ENCODE results near the gene TNS4.

The TNS4 gene

GRCh38 chr17:40496634-40497420 is 4.6 kb downstream of the TNS4 start:
- in situ Hi-C loops (cut with MboI; ENCODE audit: low sequenced_read_pairs), result no loop called here

- in situ Hi-C loops (cut with MboI; ENCODE audit: low sequenced_read_pairs), result no loop called here
These were observed 5.3 kb downstream of the TNS4 start for GRCh38 chr17:40496170-40496569.

- in situ Hi-C loops (cut with MboI; ENCODE audit: low sequenced_read_pairs), result no loop called here
These were observed 6.3 kb downstream of the TNS4 start for GRCh38 chr17:40495140-40495539.

GRCh38 chr17:40493697-40494096 is 7.7 kb downstream of the TNS4 start:
- in situ Hi-C loops (cut with MboI; ENCODE audit: low sequenced_read_pairs), result no loop called here

- in situ Hi-C loops (cut with MboI; ENCODE audit: low sequenced_read_pairs), result no loop called here
These were observed 9.9 kb downstream of the TNS4 start for GRCh38 chr17:40491486-40491885.

GRCh38 chr17:40490982-40491381 is 10.4 kb downstream of the TNS4 start:
- in situ Hi-C loops (cut with MboI; ENCODE audit: low sequenced_read_pairs), result no loop called here

GRCh38 chr17:40490289-40490853 is 11.1 kb downstream of the TNS4 start:
- in situ Hi-C loops (cut with MboI; ENCODE audit: low sequenced_read_pairs), result no loop called here

GRCh38 chr17:40487371-40488020 is 13.9 kb downstream of the TNS4 start:
- in situ Hi-C loops (cut with MboI; ENCODE audit: low sequenced_read_pairs), result no loop called here

- in situ Hi-C loops (cut with MboI; ENCODE audit: low sequenced_read_pairs), result no loop called here
These were observed 14.7 kb downstream of the TNS4 start for GRCh38 chr17:40486522-40487370.

- in situ Hi-C loops (cut with MboI; ENCODE audit: low sequenced_read_pairs), result no loop called here
These were observed 15.4 kb downstream of the TNS4 start for GRCh38 chr17:40485851-40486521.

GRCh38 chr17:40484973-40485530 is 16.4 kb downstream of the TNS4 start:
- in situ Hi-C loops (cut with MboI; ENCODE audit: low sequenced_read_pairs), result no loop called here

GRCh38 chr17:40484285-40484972 is 17.0 kb downstream of the TNS4 start:
- in situ Hi-C loops (cut with MboI; ENCODE audit: low sequenced_read_pairs), result no loop called here

- in situ Hi-C loops (cut with MboI; ENCODE audit: low sequenced_read_pairs), result no loop called here
These were observed 17.7 kb downstream of the TNS4 start for GRCh38 chr17:40483679-40484078.

- in situ Hi-C loops (cut with MboI; ENCODE audit: low sequenced_read_pairs), result no loop called here
These were observed 18.7 kb downstream of the TNS4 start for GRCh38 chr17:40482722-40483121.

GRCh38 chr17:40481106-40481505 is 20.3 kb downstream of the TNS4 start:
- in situ Hi-C loops (cut with MboI; ENCODE audit: low sequenced_read_pairs), result no loop called here

- in situ Hi-C loops (cut with MboI; ENCODE audit: low sequenced_read_pairs), result no loop called here
These were observed 20.9 kb downstream of the TNS4 start for GRCh38 chr17:40480501-40481003.

- in situ Hi-C loops (cut with MboI; ENCODE audit: low sequenced_read_pairs), result no loop called here
These were observed 21.5 kb downstream of the TNS4 start for GRCh38 chr17:40479754-40480480.

GRCh38 chr17:40478486-40478885 is 22.9 kb downstream of the TNS4 start:
- in situ Hi-C loops (cut with MboI; ENCODE audit: low sequenced_read_pairs), result no loop called here

GRCh38 chr17:40477796-40478195 is 23.6 kb downstream of the TNS4 start:
- in situ Hi-C loops (cut with MboI; ENCODE audit: low sequenced_read_pairs), result no loop called here

Measured in HL-60/S4 (cell line).